GM20431 (cell line): ENCODE results near the gene GNA14.
"Not testable (repeated sequence)": the region's sequence is repeated elsewhere in the genome, so short reads cannot be mapped to it uniquely, and the experiment has no call there.

ENCODE experiments used
- in situ Hi-C: fragments of 300-500 bp; cut with MseI, MboI; formaldehyde crosslinking; loops from one replicate; pipeline ENCODE4 v1.15.0; 2020; ENCODE audit warnings: low sequenced_read_pairs; ENCODE audit not compliant: unreplicated experiment

The GNA14 gene

GRCh38 chr9:77498891-77499290 lies 149.2 kb downstream of the GNA14 start:
- in situ Hi-C loops = no loop called here

GRCh38 chr9:77497322-77498198 lies 150.6 kb downstream of the GNA14 start:
- in situ Hi-C loops = no loop called here

- in situ Hi-C loops = no loop called here
Measured at GRCh38 chr9:77495834-77496671, 152.1 kb downstream of the GNA14 start.

- in situ Hi-C loops = not testable (repeated sequence)
Measured at GRCh38 chr9:77490279-77490678, 157.8 kb downstream of the GNA14 start.

- in situ Hi-C loops = not testable (repeated sequence)
Measured at GRCh38 chr9:77489405-77490163, 158.5 kb downstream of the GNA14 start.

- in situ Hi-C loops = no loop called here
Measured at GRCh38 chr9:77488439-77489126, 159.5 kb downstream of the GNA14 start.

- in situ Hi-C loops = no loop called here
Measured at GRCh38 chr9:77486968-77487367, 161.2 kb downstream of the GNA14 start.

- in situ Hi-C loops = no loop called here
Measured at GRCh38 chr9:77486463-77486862, 161.7 kb downstream of the GNA14 start.

GRCh38 chr9:77475641-77476473 lies 172.3 kb downstream of the GNA14 start:
- in situ Hi-C loops = no loop called here

GRCh38 chr9:77474936-77475335 lies 173.2 kb downstream of the GNA14 start:
- in situ Hi-C loops = no loop called here

GRCh38 chr9:77472646-77473045 lies 175.5 kb downstream of the GNA14 start:
- in situ Hi-C loops = no loop called here

- in situ Hi-C loops = no loop called here
Measured at GRCh38 chr9:77471572-77471971, 176.6 kb downstream of the GNA14 start.

- in situ Hi-C loops = no loop called here
Measured at GRCh38 chr9:77469515-77470231, 178.4 kb downstream of the GNA14 start.

GRCh38 chr9:77464661-77465060 lies 183.5 kb downstream of the GNA14 start:
- in situ Hi-C loops = no loop called here

GRCh38 chr9:77463151-77463550 lies 185.0 kb downstream of the GNA14 start:
- in situ Hi-C loops = no loop called here

GRCh38 chr9:77462066-77462465 lies 186.1 kb downstream of the GNA14 start:
- in situ Hi-C loops = no loop called here

GRCh38 chr9:77460938-77461337 lies 187.2 kb downstream of the GNA14 start:
- in situ Hi-C loops = no loop called here

GRCh38 chr9:77457916-77458592 lies 190.1 kb downstream of the GNA14 start:
- in situ Hi-C loops = no loop called here
